NCI-H2196 (cell line): Measurements from ENCODE around the gene KCNC1.

ENCODE experiments used
- DNase-seq: peaks from one replicate; lab custom pipeline; 2025; ENCODE audit not compliant: unreplicated experiment; lab: John Stamatoyannopoulos, UW

The KCNC1 gene

DNA sequence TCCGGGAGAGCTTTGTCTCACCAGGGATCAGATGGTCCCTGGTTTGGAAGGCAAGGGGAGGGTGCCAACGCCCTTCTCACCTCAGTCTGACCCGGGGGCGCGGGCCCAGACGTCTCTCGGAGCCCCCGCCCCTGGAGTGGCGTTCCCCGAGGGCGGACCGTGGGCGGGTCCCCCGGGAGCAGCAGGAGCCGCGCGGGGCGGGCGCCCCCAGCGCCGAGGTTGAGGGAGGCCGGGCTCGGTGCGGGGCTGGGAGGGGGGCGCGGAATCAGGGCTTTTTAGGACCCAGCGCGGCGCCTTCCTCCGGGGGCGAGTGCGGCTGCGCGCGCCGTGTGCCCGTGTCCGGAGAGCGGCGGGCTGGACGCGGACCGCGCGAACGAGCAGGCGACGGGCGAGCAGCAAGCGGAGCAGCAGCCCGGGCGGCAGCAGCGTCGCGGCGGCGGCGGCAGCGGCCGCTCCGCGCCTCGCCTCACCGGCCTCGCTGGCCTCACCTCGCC lies at the start of gene KCNC1:
Gene KCNC1 (plus strand): TSS at position 364 of the 494 bp plus-strand sequence. CDS start 1,222 bp downstream, outside the sequence.
- peak; percentile 88 for DNase-seq

DNA sequence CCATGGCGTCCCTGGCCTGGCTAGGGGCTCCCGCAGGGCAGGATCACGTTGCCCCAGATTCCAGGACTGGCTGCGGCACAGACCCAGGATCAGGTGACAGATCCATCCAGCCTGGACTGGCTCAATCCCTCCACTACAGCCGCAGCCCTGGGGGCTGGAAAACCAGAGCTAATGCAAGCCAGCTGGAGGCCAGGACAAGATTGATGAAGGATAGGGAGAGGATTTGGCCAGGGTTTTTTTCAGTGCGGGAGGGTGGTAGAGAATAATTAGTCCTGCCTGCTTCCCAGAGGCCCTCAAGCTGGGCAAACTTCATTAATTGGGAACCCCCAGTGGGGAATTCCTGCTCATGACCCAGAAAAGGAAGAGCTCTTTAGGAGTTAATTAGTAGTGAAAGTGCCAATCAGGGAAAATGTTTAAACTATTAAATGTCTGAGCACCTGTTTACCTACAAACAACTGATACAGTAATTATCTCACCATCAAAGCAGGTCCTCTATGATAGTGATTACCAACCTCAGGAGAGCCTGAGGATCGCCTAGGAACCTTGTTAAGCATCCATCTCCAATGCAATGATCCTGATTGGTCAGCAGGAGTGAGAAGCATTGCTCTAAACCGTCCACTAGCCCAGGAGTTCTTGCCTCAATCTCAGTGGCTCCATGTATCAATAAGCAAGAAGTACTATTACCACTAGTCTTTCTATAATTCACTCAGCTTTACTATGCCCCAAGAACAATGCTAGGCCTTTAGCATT lies 48.2 kb upstream of the KCNC1 start:
- DNase-seq = no peak

DNA sequence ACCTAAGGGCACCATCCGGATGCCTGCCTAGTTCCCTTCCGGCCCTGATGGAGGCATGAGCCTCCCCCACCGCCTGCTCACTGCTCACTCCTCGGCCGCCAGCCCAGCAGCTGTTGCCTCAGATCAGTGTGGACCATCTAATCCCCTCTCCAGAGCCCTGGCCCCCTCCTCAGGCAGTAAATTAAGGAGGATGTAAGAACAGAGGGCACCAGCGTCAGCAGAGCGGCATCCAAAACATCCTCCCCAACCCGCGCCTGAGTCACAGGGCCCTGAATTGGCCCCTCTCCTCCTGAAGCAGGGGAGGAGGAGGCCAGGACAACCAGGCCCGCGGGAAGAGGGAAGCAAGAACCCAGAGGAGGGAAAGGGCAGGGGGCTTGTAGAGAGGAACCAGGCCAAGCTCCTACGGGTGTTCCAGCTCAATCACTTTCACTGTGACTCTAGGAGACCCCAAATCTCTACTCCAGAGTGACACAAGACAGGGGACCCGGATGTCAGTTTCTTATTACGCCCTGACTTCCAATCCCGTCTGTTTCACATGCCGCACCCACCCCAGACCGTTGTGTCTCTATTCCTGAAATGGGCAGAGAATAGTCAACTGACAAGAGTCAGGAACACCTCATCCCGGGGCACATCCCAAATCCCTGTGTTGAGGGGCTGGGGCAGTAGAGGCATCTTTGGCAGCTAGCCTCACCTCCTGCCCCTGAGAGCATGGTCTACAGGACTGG lies 46.5 kb upstream of the KCNC1 start:
- no peak for DNase-seq

DNA sequence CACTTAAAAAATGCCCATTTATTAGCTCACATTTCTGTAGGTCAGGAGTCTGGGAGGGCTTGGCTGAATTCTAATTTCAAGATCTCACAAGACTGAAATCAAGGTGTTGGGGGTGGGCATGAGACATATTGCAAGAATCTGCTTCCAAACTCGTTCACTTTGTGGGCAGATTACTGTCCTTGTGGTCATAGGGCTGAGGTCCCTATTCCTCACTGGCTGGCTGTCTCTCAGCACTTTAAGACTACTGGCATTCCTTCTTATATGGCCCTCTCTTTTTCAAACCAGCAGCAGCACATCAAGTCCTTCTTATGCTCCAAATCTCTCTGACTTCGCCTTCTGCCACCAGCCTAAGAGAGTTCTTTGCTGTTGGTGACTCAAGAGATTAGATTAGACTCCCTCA lies 43.0 kb upstream of the KCNC1 start:
- DNase-seq = no peak

DNA sequence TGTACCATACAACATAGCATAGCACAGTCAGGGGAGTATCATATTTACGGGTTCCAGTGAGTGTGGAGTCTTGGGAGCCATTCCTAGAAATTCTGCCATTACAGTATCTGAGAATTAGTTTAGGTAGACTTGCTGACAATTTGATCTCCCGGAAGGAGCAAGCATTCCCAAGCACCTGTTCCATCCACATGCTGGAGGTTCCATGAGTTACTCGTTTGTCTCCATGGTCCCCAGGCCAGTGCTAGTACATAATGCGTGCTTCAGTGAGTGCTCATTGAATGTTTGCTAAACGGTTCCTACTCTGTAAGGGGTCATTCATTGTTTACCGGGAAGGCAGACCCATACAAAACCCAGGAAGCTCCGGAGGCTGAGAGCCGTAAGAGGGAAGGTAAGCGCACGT lies 42.6 kb upstream of the KCNC1 start:
- no peak for DNase-seq

DNA sequence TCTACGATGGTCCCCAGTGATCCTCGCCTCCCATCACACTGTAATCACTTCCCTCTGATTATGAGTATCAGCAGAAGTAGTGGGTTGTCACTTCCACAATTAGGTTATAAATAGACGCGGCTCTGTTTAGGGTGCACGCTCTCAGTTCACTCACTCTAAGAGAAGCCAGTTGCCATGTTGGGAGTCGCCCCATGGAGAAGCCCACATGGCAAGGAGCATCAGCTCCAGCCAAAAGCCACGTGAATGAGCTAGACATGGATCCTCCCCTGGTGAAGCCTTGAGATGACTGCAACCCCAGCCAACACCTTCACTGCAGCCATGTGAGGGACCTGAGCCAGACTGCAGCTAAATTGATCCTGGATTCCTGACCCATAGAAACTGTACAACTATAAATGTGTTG lies 41.6 kb upstream of the KCNC1 start:
- no peak for DNase-seq

DNA sequence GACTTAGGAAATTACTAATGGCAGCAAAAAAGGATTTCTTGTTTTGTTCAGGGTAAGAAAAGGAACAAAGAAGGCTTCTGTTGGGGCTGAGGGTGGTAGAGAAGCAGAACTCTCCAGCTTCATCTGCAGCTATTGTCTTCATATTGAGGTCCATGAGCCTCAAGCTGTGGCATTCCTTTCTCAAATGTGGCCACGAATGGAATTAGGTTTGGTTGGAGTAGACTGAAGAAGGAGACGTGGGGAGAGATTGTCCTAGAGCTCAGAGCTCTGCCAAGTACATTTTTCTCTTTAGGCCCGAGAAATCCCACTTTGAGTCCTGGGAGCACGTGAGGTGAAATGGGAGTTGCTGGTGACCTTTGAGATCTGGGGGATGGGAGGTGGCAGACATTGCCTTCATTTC lies 41.0 kb upstream of the KCNC1 start:
- no peak for DNase-seq

DNA sequence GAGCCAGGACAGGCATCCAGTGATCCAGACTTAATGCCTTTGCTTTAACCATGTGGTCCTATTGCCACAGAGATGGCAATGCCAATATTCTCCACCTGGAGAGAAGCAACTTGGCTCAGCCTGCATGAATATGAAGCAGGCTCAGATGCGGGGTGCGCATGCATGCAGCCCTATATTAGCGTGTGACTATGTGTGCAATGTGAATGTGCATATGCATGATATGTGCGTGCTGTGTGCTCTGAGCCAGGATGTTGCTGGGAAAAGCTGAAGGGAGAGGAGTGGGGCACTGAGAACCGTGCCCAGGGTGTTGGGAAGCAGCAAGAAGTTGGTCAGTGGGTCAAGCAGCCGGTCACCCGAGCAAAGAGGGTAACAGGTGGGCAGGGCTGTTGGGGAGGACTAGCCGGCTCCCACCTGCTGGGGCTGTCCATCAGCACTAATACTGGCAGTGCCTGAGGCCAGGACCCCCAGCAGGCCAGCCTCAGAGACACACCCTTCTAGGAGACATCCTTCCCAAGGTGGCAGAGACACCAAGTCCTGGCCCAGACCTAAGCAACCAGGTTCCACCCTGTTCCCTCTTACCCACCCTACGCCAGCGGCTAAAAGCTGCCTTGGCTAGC lies 40.0 kb upstream of the KCNC1 start:
- no peak for DNase-seq

DNA sequence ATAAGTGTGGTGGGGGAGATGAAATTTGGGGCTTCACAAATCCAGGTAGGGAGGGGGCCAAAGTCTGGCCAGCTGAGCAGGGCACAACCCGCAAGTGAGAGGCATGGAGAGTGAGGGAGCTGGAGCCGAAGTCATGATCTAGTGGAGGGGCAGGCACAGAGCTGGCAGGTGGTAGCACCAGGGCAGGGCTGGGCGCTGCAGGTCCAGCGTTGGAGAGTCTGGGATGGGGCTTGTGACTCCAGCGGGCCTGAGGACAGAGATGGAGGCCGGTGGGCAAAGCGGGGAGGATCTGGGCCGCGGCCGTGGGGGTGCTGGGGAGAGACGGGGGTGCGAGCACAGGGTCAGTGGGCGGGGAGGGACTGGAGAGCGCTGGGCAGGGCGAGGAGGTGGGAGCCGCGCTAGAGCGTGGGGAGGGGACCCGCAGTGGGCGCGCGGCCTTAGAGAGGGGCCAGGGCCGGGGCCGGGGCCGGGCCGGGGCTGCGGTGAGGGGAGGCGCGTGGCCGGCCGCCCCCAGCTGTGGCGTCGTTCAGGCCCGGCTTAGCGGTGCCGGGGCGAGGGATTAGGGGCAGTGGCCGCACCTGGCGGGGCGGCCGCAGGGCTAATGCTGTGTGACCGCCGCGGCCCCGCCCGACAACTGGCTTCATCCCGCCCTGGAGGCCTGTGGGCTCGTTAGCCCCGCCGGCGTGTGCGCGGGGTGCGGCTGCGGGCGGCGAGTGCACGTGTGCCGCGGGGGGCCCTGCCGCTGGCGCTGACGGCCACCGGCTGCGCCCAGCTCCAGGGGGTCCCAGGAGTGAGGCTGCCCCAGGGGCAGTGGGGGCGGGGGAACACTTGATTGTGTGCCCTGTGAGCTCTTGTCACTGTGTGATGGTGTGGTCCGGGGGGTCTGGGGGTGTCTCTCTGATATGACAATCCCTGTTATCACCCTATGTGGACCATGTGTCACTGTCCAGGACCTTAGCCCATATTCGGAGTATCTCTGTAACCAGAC lies 38.8 kb upstream of the KCNC1 start:
- no peak for DNase-seq

DNA sequence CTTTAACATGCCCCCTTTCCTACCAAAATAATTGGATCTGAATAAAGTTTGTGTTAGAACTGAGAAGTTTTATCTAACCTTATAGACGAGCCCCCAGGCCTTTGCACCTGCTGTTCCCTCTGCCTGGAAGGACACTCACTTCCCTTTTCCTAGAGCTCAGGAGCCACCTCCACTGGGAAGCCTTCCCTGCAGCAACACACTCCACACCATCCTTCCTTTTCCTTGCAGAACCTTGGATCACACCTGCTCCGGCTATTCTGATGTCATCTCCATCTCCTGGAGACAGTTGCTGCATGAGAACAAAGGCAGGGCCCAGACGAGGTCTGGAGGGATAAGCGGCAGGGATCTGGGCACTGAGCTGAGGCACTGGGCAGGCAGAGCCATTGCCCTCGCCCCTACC lies 37.8 kb upstream of the KCNC1 start:
- DNase-seq = no peak

DNA sequence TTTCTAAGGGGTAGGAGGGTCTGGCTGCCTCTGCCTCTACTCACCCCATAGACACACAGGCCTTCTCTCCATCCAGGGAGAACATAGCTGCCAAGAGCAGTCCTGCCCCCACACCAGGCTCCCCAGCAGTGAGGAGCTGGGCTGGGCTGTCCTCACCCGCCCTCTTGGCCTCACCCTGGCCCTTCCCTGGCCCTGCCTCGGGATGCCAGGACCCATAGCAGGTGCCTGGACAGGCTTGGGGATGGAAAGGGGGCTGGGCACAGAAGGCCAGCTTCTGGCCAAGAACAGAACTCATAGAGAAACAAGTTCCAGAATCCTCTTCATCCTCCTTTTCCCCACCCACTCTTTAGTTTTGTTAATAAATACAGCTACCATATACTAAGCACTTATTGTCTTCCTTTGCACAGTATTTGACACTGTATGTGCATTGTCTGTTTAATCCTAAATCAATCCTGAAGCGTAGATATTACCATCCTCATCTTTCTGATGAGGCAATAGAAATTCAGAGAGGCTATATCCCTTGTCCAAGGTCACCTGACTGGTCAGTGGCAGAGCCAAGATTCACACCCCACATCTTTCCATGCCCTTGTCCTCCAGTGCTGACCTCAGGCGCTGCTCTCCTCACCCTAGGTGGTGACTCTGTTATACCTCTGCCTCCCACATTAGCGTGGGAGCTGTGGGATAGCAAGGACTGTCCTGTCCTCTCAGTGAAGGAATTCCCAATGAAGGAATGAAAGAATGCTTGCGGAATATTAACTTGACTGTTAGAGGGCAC lies 37.2 kb upstream of the KCNC1 start:
- DNase-seq = no peak

DNA sequence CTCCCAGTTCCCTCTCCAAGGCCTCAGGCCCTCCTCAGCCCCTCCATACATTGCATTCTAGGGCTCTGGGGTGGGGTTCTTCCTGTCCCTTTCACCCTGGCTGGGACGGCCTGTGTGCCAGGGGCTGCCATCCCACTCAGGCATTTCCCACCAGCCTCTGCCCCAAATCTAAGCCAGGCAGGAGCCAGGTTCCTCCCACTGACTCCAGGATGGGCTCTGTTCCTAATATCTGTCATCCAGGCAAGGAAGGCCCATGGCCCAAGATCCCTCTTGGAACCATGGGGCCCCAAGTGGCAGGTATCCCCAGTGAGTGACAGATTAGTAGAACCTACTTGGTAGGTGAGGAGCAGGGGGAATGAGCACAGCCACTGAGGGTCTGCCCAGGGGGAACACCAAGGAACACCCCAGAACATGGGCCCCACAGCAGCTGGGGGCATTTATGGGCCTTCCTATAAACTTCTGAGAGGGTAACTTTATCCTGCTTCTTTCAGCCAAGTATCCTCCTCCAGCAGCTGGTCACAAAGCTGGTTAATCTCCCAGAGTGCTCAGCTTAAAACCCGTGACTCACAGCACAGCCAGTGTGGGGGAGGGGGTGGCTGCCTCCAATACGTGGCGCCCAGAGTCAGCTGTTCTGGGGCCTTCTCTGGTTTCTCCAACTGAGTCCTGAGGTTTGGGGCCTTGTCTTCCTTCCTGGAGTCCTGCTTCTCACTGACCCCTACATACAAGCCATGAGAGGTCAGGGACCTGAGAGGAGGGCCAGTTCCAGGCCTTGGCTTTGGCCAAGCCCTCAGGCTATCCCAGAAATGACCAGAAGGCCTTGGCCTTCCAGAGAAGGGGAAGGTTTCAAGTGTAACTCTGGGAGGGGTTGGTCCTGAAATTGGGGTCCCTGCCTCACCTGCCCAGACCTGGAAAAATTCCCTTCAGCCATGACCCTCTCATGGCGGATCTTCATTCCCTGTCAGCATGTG lies 35.1 kb upstream of the KCNC1 start:
- no peak for DNase-seq

DNA sequence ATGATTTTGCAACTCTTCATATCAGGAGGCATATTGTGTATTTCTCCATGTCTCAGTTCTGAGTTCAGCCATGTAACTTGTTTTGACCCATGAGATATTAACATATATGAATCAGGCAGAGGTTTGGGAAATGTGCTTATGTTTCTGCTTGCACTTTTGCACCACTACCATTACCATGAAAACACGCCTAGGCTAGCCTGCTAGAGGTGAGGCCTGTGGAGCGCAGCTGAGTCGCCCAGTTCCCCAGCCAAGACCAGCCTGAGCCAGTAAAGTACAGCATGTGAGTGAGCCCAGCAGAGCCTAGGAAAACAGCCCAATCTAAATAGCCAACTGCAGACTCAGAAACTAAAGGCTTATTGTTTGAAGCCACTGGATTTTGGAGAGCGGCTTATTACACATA lies 33.6 kb upstream of the KCNC1 start:
- no peak for DNase-seq

DNA sequence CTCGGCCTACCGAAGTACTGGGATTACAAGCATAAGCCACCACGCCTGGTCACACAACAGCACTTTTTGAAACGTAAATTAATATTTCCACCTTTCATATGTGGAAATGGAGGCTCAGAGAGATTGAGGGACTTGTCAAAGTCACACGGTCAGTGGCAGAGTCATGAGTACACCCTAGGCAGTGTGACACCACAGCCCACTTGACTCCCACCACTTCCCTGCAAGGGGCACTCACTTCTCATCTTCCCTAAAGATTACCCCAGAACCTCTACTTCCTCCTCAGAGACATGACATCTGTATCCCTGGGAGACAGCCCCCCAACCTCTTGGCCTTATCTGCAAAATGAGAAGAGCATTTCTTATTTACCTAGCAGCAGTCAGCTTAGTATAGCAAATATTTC lies 31.7 kb upstream of the KCNC1 start:
- no peak for DNase-seq

DNA sequence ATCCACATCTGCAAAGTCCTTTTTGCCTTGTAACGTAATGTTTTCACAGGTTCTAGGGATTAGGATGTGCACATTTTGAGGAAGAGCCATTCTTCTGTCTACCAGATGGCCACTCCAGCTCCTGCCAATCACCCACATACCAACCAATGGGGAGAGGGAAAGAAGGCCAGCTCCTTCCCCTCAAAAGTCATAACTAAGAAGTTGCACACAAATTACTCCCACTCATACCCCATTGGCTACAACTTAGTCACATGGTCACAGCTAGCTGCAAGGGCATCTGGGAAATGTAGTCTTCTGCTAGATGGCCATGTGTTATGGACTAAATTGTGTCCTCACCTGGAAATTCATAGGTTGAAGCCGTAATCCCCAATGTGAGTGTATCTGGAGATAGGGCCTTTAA lies 30.6 kb upstream of the KCNC1 start:
- DNase-seq = no peak

DNA sequence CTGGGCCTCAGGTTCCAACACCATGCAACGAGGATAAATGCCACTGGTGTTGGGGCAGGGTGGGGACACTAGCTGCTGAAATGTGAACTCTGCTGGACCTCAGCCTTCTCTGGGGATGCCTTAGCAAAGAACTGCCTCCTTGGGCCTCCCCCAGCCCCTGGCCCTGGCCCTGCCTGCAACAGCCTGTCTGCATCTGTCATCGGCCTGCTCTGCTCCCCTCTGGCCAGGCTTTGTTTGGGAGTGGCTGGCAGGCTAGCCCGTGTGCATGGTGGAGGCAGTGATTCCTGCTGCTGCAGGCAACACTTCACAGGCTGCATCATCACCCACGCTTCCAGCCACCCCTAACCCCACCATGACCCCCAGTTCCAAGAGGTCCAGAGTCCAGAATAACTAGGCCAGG lies 26.8 kb upstream of the KCNC1 start:
- DNase-seq = no peak

DNA sequence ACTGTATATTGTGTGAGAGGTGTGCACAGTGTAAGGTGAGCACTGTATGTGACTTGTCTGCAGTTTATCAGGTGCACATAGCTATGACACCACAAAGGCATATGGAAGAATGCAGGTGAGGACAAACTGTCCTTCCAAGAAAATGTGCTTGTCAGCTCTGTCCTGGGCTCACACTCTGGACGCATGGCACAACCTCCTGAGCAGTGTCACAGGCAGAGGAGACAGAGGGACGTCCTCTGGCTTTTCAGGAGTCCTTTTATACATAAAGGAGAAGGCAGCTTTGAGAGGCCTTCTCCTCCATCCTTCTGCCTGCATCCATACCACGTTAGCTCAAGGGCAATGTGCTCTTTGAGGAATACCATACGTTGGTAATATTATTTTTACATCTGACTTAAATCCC lies 22.7 kb upstream of the KCNC1 start:
- DNase-seq = no peak

DNA sequence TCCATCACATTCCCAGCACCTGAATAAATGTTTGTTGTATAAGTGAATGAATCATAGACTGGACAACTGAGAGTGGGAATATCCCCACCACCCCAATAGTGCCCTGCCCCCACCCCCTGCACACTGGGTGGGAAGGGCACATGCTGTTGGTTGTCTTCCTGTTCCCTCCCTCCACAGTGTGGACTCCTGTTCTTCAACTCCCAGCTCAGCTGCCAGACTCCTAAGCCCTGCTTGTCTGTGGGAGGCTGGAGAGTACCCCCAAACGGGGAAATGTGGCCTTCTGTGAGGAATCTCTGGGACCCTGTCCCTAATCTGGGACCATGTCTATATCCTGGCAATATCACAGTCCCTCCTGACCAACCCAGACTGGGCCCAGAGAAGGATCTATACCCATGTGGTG lies 20.7 kb upstream of the KCNC1 start:
- no peak for DNase-seq

DNA sequence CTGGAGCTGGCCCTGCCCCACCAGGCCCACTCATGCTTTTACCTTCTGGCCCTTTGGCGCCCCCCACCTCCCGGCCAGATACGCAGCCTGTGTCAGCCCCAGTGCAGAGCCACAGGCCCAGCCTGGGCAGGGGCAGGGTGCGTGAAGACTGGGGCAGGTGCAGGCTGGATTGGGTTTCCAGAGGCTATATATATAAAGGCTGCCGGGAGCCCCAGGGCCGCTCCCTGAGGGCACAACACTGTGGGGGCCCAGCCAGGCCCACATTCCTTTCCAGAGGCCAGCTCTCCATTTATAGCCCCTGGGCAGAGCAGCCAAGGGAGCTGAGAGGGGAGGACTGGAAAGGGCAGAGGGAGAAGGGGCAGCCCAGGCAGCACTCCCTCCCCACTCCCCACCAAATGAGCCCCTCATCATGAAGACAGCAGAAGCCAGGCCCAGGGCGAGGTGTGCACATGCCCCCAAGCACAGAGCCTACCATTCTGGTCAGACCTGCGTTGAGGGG lies 20.2 kb upstream of the KCNC1 start:
- no peak for DNase-seq
